Activated CD4-positive, alpha-beta T cell treated with anti-CD3 and anti-CD28 coated beads for 48 hours (primary cell): Measurements from ENCODE around the gene PNPT1.
A peak's percentile ranks its signal among the peaks of the same experiment; 100 is the strongest.
"Not testable (repeated sequence)": the region's sequence is repeated elsewhere in the genome, so short reads cannot be mapped to it uniquely, and the experiment has no call there.

Experiments used
- DNase-seq: peaks from one replicate; pipeline ENCODE4 v3.0.0-alpha.2; 2020

Gene PNPT1

DNA sequence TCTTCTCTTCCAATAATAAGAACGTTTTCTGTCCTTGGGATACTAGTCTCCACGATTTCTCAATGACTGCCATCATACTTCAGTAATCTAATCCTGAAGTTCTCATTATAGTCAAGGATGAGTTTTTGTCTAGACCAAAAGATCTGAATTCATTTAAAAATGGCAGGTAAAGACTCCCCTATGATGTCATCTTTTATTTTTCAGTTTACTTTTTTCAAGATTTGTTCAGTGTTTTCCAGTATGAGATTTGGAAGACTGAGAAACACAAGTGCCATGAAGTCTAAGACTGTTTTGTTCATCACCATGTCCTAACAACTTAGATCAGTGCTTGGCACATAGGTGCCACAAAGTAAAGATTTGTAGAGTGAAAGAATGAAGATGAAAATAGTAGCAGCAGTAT, 40.4 kb downstream of the PNPT1 start:
- no peak for DNase-seq

DNA sequence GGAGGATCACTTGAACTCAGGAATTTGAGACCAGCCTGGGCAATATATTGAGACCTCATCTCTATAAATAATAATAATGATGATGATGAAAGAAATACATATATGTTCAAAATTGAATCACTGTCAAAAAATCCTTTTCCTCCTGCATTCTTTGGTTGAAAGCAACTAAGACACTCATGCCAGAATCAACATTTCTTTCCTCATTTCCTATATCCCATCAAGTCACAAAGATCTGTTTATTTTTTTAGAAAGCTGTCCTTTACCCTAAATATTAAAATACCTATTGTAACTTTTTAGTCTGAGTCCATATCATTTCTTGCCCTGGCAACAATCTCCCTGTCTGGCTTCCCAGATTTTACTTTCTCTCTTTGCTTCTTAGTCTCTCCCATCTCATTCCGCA, 44.4 kb downstream of the PNPT1 start:
- DNase-seq: no peak

DNA sequence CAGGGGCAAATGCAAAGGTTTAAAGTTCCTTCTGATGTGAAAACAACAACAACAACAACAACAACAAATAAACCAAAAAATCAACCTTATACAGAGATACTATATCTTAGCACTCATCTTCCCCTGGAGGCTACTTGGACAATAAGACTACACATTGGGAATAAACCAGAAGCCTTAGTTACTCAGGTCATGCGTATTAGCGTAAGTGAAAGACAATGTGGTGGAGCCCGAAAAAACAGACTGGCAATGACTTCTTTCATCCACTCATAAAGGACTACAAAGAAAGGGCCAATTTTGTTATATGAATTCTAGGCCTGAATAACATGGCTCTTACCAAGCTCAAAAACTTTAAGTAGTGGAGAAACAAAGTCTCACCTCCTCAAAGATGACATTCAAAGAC, 56.8 kb downstream of the PNPT1 start:
- DNase-seq: no peak

DNA sequence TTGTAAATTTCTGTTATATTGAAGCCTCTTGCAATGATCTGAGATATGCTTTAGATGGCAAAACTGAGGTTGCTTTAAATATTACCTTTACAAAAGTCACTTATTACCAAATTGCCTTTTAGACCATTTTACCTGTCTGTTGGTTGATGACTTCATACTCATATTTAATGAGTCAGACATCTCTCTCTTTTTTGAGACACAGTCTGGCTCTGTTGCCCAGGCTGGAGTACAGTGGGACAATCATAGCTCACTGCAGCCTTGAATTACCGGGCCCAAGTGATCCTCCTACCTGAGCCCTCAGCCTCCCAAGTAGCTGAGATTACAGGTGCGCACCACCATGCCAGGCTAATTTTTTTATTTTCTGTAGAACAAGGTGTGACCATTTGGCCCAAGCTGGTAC, 64.7 kb downstream of the PNPT1 start:
- no peak for DNase-seq

DNA sequence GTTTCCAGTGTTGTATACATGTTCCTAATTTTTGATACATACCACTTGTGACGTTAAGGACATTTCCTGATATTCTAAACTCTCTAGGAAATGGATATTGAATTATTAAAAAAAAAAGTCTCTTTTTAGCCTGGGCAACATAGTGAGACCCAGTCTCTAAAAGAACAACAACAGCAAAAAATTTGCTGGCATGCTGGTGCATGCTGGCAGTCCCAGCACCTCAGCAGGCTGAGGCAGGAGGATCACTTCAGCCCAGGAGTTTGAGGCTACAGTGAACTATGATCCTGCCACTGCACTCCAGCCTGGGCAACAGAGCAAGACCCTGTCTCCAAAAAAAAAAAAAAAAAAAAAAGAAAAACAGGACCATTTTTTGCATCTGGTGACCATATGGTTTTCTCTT, 65.7 kb downstream of the PNPT1 start:
- no peak for DNase-seq

DNA sequence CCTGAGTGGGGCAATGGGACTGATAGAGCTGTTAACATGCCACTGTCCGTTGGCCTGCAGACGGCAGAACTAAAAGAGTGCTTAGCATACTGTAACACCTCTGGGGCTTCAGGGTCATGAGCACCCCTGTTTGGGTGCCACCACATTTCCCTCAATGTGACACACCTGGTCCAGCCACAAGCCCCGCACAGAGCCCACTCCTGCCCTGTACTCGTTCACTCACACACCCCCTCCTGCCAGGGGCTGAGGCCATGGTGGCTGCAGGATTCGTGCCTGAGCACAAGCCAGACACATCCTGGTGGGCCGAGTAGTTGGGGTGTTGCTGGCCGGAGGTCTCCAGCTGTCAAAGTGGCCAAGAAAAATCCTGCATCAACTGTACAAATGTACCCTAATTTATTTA, 71.8 kb downstream of the PNPT1 start:
- DNase-seq: no peak

DNA sequence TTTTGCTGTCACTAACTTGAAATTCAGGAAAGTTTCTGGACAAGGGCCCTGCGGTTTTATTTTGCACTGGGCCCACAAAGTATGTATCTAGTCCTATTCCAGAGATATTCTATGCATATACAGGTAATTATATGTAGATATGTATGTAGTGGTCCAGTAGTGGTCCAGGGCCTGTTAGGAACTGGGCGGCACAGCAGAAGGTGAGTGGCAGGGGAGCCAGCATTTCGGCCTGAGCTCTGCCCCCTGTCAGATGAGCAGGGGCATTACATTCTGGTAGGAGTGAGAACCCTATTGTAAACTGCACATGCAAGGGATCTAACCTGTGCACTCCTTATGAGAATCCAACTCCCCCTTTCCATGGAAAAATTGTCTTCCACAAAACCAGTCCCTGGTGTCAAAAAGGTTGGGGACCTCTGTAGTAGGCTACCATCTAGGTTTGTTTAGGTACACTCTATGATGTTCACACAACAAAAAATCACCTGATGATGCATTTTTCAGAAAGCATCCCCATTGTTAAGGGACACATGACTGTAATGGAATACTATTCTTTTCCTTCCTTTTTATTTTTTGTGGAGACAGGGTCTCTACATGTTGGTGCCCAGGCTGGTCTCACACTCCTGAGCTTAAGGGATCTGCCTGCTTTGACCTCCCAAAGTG, 73.4 kb downstream of the PNPT1 start:
- DNase-seq: peak; percentile 29

DNA sequence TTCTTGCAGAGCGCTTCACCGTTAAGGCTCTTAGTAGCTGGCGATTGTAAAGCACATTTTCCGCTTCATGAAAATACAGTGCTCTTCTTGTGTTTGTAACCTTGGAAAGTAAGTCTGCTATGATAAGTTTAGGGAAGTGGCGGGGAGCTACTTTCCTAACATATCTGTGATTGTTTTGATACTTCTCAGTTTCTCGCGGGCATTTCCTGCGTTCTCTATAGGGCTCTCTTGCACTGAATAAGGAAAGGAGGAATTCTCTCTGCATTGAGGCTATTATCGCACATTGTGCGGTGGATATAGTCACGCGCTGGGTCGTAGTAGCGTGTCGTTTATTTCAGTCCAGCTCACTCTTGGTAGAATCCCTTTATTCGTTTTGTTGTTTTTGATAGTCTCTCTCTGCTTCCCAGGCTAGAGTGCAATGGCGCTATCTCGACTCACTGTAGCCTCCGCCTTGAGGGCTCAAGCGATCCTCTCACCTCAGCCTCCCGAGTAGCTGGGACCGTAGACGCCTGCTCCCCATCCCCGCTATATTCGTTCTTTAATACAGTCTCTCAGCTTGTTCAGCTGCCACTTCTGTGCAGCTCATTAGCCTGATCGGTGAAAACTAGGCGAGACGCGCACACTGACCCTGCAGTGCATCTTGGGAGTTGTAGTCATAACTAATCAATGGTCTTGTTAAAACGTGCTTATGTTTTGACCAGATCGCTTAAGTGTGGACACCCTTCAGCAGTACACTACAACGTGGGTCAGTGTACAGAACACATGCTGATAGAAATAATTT, 75.2 kb downstream of the PNPT1 start:
- DNase-seq: peak; percentile 63

DNA sequence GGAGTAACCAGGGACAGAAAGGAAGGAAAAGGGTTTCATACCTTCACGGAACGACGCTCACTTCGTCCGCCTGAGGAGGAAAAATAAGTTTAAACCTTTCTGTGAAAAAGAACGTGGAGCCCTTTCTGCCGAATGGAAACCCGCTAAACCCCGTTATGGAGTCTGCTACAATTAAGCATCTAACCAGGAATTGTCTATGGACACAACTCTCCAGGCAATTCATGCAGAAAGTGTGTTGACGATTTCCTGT, 75.7 kb downstream of the PNPT1 start:
- DNase-seq: no peak

DNA sequence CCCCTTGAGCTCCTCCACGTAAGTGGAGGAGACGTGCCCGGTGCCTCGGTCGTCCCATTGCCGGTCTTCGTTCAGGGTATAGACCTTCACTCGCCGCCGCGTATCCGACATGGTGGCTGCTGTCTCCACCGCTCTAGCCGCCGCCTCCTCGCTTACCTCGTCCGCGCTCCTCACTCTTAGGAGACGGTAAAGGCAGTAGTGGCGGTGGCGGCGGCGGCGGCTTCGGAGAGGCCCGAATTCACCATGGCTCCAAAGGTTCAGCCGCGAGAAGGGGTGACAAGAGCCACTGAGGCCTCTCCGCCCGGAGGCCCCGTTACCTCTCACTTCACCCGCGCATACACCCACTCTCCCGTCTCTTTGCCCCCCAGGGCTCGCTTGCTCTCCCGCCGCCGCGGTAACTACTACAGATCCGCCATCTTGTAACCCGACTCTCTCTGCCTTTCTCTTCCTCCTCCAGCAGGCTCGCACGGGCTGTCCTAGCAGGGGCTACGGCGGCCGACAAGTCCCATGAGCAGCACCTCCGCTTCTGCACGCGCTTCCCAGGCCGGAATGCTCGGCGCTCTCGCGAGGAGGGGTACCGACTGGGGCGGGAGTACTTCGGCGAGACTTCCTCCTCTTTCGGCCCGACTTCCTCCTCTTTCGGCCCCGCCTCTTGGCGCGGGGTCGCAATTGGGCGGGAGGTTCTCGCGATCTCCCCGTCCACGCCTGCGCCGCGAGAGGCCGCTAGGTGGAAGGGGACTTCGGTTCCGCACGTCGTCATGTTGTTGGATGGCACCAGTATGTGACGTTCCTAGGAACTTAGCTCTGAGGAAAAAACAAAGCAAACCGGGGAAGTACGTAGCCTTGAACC, 76.2 kb downstream of the PNPT1 start, which contains the start of gene PPP4R3B:
TSS of gene PPP4R3B (minus strand) at position 448 of the 850 bp plus-strand sequence. CDS start at position 111, 337 bp downstream.
- peak; percentile 99 for DNase-seq

DNA sequence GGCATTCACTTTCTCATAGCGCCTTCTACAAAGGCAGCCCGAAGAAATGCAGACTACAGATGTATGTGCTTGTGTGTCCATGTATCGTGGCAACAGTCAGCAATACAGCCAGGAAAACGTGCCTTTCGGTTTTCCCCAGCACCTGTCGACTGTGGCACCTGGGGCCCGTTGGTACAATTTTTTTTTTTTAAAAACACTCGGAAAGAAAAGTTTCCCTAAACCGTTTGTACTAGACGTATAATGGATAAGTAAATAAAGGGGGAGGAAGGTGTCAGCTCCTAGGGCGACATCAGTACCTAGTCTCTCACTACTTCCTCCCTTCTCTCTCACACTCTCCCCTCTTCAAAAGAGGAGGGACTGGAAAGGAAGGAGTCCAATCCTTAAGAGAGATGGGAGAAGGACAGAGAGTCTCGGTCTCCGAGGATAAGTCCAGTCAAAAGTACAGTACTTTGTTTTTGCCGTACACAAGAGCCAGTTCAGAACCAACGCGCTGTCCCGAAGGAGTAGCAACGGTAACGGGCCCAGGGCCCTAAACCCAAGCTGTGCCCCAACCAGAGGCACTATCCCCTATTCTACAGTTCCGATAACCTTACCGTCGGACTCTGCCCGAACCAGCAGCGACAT, 77.0 kb downstream of the PNPT1 start:
- DNase-seq: peak; percentile 42

DNA sequence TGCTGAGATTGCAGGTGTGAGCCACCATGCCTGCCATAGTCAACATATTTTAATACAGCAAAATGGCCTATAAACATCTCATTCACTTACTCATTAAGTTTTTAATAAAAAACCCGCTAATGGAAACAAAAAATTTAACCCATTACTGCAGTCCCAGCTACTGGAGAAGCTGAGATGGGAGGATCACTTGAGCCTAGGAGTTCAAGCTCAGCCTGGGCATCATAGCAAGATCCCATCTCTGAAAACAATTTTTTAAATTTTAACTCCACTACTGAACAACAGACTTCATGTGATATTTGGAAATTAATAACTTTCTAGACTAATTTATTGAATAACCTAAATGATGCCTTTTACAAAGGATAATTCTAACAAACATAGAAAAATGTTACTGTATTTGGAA, 81.6 kb downstream of the PNPT1 start:
- no peak for DNase-seq

DNA sequence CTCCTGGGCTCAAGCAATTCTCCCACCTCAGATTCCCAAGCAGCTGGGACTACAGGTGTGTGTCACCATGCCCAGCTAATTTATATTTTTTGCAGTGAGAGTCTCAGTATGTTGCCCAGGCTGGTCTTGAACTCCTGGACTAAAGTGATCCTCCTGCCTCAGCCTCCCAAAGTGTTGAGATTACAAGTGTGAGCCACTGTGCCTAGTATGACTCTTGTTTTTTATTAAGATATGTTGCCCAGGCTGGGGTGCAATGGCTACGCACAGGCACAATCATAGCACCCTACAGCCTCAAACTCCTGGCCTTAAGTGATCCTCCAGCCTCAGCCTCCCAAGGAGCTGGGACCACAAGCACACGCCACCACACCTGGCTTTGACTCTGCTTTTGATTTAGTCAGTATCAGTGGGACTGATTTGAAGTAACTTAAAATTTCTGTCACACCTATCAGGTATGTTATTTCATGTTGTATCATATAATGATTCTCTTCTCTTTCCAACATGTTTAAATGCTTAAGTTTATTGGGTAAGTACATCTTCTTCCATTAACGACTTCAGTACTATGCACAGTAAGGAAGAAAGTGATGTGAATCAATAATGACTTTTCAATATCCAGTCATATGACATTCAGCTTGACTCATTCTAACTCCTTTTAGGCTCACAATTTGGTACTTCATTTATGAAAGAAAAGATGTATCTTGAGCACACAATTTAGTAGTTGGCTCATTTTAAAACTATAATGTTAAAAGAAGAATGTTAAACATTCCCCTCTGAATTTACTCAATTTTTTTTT, 82.5 kb downstream of the PNPT1 start:
- no peak for DNase-seq

DNA sequence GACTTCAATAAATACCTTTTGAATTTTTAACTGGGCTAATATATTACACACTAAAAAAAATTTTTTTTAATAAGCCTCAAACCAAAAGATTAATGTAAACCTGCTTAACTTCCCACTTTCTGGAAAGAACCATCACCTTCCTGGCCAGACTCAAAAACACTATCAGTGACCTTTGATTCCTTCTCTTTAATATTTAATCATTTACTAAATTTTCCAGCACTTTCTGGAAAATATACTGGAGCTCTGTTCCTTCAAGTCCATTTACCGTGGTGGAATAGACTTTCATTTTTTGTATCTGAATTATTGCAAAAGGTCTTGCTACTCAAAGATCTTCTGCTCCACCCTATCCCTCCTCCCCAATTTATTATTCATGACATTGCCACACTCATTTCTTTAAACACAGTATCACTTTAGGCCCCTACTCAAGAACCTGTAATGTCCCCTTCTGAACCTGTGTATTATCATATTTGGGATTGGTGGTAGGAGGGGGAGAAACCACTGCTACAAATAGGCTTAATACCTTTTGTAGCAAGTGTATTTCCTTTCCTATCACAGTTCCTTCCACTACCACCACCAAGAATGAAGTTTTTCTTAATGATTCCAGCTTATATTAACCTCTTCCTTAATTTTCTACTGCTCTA, 83.6 kb downstream of the PNPT1 start:
- no peak for DNase-seq

DNA sequence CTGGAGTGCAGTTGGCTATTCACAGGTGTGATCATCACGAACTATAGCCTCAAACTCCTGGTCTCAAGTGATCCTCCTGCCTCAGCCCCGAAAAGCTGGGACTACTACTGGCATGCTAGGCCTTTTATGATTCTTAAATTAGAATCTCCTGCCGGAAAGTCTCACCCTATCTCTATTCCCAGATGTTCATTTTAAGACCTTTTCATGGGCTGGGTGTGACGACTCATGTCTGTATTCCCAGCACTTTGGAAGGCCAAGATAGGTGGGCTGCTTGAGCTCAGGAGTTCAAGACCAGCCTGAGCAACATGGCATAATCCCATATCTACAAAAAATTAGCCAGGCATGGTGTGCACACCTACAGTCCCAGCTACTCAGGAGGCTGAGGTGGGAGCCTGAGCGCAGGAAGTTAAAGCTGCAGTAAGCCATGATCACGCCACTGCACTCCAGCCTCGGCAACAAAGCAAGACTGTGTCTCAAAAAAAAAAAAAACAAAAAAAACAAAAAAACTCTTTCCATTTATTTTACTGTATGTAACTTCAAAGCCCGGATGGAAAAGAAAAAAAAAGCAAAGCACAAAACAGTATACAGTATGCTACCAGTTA, 84.3 kb downstream of the PNPT1 start:
- DNase-seq: no peak

DNA sequence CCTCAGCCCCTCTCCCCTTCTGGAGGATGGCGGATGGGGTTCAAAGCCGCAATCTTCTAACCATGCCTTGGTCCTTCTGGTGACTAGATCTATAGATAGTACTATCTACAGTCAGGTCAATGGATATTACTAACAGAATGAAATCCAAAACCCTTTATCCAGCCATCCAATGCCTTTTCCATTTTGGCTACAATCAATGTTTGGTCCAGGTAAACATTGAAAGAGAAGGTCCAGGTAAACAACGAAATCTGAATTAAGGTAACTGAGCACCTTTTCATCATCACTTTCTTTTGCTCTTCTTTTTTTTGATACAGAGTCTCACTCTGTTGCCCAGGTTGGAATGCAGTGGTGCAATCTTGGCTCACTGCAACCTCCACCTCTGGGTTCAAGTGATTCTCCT, 85.9 kb downstream of the PNPT1 start:
- no peak for DNase-seq

DNA sequence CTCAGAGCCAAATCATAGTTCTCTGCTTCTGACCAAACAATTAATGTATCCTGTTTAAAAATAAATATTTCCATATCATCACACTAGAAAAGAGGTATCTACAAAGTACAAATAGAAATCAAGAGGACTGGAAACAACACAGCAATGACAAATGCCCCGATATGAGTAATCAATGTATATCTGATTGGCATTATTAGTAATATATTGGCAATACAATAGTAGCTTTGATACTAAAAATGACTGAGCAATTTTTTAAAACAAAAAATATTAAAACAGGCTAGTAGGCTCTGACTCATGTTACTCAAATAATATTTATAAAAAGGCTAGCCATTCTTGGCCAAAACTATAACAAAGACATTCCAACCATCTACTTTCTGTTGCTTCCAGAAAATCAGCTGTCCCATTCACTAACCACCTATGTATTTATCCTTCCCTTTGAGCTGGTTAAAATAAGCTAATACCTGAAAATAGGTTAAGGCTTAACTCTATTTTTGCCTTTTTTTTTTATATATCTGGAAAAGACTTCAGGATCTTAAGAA, 89.5 kb downstream of the PNPT1 start:
- no peak for DNase-seq

DNA sequence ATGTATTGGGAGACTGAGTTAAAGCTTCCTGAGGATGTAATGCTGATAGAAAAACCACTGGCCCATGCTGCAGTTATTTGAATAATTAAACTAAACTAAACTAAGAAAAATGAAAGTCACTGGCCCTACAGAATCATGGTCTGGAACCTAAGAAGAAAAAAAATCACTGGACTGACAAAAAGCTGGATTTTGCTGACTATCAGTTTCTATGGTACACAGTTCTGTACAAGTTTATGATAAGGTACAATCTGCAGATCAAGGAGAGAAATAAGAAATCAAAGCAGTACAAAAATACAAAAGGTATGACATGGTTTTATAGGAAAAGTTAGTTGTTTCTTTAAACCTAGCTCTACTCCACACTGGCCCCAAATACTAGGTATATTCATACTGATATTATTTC, 91.8 kb downstream of the PNPT1 start:
- no peak for DNase-seq

DNA sequence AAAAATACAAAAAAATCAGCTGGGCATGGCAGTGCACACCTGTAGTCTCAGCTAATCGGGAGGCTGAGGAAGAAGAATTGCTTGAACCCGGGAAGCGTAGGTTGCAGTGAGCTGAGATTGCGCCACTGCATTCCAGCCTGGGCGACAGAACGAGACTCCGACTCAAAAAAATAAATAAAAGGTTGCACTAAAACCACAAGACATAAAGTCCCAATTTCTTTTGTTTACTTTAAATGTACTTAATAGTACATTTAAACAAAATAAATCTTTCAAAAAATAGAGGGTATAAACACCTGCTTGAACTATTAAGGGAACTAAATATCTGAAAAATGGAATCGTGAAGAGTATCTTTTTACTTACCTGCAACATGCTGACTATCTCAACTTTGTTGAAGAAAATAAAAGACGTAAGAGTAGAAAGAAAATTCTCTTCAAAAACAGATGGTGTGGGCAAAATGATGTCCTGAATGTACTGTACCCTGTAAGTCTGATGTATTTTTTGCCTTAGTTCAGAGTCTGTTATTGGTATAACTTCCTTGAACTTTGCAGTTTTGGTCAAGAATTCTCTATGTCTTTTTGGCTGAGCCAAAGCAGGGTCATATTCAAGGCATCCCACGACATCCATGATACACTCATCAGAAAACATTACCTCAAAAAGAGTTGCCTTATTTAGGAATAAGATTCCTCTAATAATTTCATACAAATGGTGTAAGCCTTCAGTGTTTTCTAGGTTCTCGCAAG, 95.4 kb downstream of the PNPT1 start:
- no peak for DNase-seq

DNA sequence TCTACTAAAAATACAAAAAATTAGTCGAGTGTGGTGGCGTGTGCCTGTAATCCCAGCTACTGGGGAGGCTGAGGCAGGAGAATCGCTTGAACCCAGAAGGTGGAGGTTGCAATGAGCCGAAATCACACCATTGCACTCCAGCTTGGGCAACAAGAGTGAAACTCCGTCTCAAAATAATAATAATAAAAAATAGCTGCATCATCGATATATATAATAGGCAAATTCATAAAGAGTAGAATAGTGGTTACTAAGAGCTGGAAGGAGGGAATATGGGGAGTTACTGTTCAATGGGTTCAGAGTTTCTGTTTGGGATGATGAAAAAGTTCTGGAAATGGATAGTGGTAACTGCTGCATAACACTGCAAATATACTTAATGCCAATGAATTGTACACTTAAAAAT, 96.8 kb downstream of the PNPT1 start:
- not testable (repeated sequence) for DNase-seq

DNA sequence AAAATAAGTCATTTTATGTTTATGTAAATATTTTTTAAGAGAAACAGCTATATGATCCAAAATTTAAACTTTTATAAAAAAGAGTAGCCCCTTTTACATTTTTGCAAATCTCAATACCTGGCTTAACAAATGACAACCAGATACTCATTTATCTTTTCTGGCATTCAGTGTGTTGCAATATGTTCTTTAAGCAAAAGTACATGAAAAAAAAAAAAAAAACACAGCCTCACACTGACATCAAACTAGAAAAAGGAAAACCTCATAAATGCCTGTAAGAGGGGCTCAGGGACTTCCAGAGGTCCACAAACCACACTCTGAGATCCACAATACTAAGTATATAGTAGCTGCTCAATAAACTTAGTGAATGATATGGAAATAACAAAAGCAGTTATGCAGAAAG, 98.1 kb downstream of the PNPT1 start:
- DNase-seq: no peak
